HEK293 (cell line): ENCODE measurements around the gene HOXA10.

Experiments used
- CTCF ChIA-PET: fragments of 350-600 bp; formaldehyde crosslinking; extraction: SDS; loops from one replicate; lab custom pipeline; 2021; ENCODE audit warnings: antibody characterized with exemption; lab: Yijun Ruan, JAX
- POLR2A ChIA-PET: fragments of 300-600 bp; formaldehyde crosslinking; extraction: SDS; loops from one replicate; lab custom pipeline; 2020; ENCODE audit warnings: antibody characterized with exemption, inconsistent platforms; lab: Yijun Ruan, JAX
- H3K27ac ChIP-seq: fragments of 200-500 bp; sonication (Bioruptor generic); 2 replicates; pipeline ENCODE4 v1.5.1; 2014; ENCODE audit warnings: low read depth, low read length, control low read depth, inconsistent platforms; ENCODE audit errors: extremely low read depth
- H3K36me3 ChIP-seq, 2 experiments: fragments of 200-500 bp in 1 of 2; sonication (Bioruptor generic) in 1 of 2; 1 replicate in 1 of 2; 2 replicates in 1 of 2; pipeline ENCODE4 v1.5.1; 2014 to 2017; ENCODE audit warnings: inconsistent platforms in 2 of 2, low read length in 2 of 2; ENCODE audit not compliant: control insufficient read depth in 2 of 2, insufficient read depth in 1 of 2
- H3K4me1 ChIP-seq: fragments of 200-500 bp; sonication (Bioruptor generic); 2 replicates; pipeline ENCODE4 v1.5.1; 2014; ENCODE audit warnings: mild to moderate bottlenecking, low read length, inconsistent platforms; ENCODE audit not compliant: control insufficient read depth, insufficient read depth
- H3K4me3 ChIP-seq: 2 replicates; pipeline ENCODE4 v1.5.1; 2011; ENCODE audit warnings: low read depth, mild to moderate bottlenecking, control low read depth, low read length, moderate library complexity
- H3K9me3 ChIP-seq: fragments of 200-500 bp; sonication (Bioruptor generic); 2 replicates; pipeline ENCODE4 v1.5.1; 2014; ENCODE audit warnings: low read depth, low read length, inconsistent platforms; ENCODE audit not compliant: control insufficient read depth, insufficient read depth
- KLF9 ChIP-seq: fragments of 450-650 bp; formaldehyde crosslinking; IDR thresholded peaks from 2 replicates; pipeline ENCODE4 v1.5.1; 2016; ENCODE audit warnings: missing biosample characterization, missing genetic modification characterization, low read depth
- PRDM10 ChIP-seq: fragments of 450-650 bp; formaldehyde crosslinking; IDR thresholded peaks from 2 replicates; pipeline ENCODE4 v1.5.1; 2016; ENCODE audit warnings: missing biosample characterization, missing genetic modification characterization
- PRDM6 ChIP-seq: fragments of 450-650 bp; formaldehyde crosslinking; IDR thresholded peaks from 2 replicates; pipeline ENCODE4 v1.5.1; 2017; ENCODE audit warnings: missing biosample characterization, missing genetic modification characterization
- SP2 ChIP-seq: fragments of 450-650 bp; formaldehyde crosslinking; IDR thresholded peaks from 2 replicates; pipeline ENCODE4 v1.5.1; 2016; ENCODE audit warnings: missing biosample characterization, missing genetic modification characterization
- ZBTB11 ChIP-seq: fragments of 450-650 bp; formaldehyde crosslinking; conservative IDR thresholded peaks from 2 replicates; pipeline ENCODE4 v1.5.1; 2016; ENCODE audit warnings: low read depth, missing biosample characterization, missing genetic modification characterization
- ZBTB21 ChIP-seq: fragments of 450-650 bp; formaldehyde crosslinking; IDR thresholded peaks from 2 replicates; pipeline ENCODE4 v1.5.1; 2017; ENCODE audit warnings: missing biosample characterization, missing genetic modification characterization
- ZNF19 ChIP-seq: fragments of 450-650 bp; formaldehyde crosslinking; IDR thresholded peaks from 2 replicates; pipeline ENCODE4; 2016; ENCODE audit warnings: missing biosample characterization, missing genetic modification characterization, low read depth
- ZNF214 ChIP-seq: fragments of 450-650 bp; formaldehyde crosslinking; IDR thresholded peaks from 2 replicates; pipeline ENCODE4 v1.5.1; 2017; ENCODE audit warnings: missing biosample characterization, mild to moderate bottlenecking, missing genetic modification characterization, borderline replicate concordance
- ZNF23 ChIP-seq: fragments of 450-650 bp; formaldehyde crosslinking; IDR thresholded peaks from 2 replicates; pipeline ENCODE4 v1.5.1; 2016; ENCODE audit warnings: missing biosample characterization, missing genetic modification characterization, borderline replicate concordance
- ZNF624 ChIP-seq: fragments of 450-650 bp; formaldehyde crosslinking; IDR thresholded peaks from 2 replicates; pipeline ENCODE4 v1.5.1; 2017; ENCODE audit warnings: missing biosample characterization, missing genetic modification characterization
- ZNF626 ChIP-seq: fragments of 450-650 bp; sonication (Bioruptor Pico); formaldehyde crosslinking; IDR thresholded peaks from 2 replicates; pipeline ENCODE4 v1.5.1; 2018; ENCODE audit warnings: missing biosample characterization, missing genetic modification characterization, inconsistent platforms
- ZNF677 ChIP-seq: fragments of 450-650 bp; IDR thresholded peaks from 2 replicates; pipeline ENCODE4 v1.5.0; 2018; ENCODE audit warnings: missing biosample characterization, mild to moderate bottlenecking, missing genetic modification characterization, moderate library complexity
- ZSCAN23 ChIP-seq: fragments of 450-650 bp; formaldehyde crosslinking; IDR thresholded peaks from 2 replicates; pipeline ENCODE4 v1.5.1; 2016; ENCODE audit warnings: missing biosample characterization, missing genetic modification characterization
- TF ChIP-seq, protein P1 (sequence below): fragments of 450-650 bp; formaldehyde crosslinking; IDR thresholded peaks from 2 replicates; pipeline ENCODE4 v1.5.1; 2017; ENCODE audit warnings: missing biosample characterization, missing genetic modification characterization
- TF ChIP-seq, protein P2 (sequence below): fragments of 450-650 bp; formaldehyde crosslinking; IDR thresholded peaks from 2 replicates; pipeline ENCODE4 v1.5.1; 2016; ENCODE audit warnings: missing biosample characterization, missing genetic modification characterization
- TF ChIP-seq, protein P3 (sequence below): fragments of 450-650 bp; formaldehyde crosslinking; IDR thresholded peaks from 2 replicates; pipeline ENCODE4 v1.5.1; 2016; ENCODE audit warnings: missing biosample characterization, missing genetic modification characterization

HOXA10 gene

GRCh38 chr7:27123477-27124053 lies 50.6 kb downstream of the HOXA10 start:
- ChIA-PET POLR2A (interaction anchor here (1.0 kb wide), 1 partner anchor 27 kb away, joined by 4 read pairs; no protein-coding TSS in a partner anchor), CTCF (interaction anchor here (0.5 kb wide), 1 partner anchor 262 kb away, joined by 6 read pairs; no protein-coding TSS in a partner anchor)
- H3K27ac ChIP-seq = no peak overlapping the region
- peaks cover 44% of the 10 kb centered on the region for H3K4me1 ChIP-seq
- TF ChIP-seq ZBTB11 (tag by site-specific recombination) (no peak), ZNF626 (tag by site-specific recombination) (no peak), PRDM10 (no peak), ZNF23 (no peak), ZNF624 (no peak), PRDM6 (tag by site-specific recombination) (no peak), KLF9 (tag by site-specific recombination) (no peak), ZNF214 (tag by site-specific recombination) (no peak), ZNF677 (tag by site-specific recombination) (no peak), ZSCAN23 (tag by site-specific recombination) (no peak), SP2 (tag by site-specific recombination) (no peak), ZNF19 (tag by site-specific recombination) (no peak), ZBTB21 (no peak)
- TF ChIP-seq, protein P1, sequence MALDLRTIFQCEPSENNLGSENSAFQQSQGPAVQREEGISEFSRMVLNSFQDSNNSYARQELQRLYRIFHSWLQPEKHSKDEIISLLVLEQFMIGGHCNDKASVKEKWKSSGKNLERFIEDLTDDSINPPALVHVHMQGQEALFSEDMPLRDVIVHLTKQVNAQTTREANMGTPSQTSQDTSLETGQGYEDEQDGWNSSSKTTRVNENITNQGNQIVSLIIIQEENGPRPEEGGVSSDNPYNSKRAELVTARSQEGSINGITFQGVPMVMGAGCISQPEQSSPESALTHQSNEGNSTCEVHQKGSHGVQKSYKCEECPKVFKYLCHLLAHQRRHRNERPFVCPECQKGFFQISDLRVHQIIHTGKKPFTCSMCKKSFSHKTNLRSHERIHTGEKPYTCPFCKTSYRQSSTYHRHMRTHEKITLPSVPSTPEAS = no peak
- TF ChIP-seq, protein P2, sequence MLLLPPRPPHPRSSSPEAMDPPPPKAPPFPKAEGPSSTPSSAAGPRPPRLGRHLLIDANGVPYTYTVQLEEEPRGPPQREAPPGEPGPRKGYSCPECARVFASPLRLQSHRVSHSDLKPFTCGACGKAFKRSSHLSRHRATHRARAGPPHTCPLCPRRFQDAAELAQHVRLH (tag by site-specific recombination) = no peak
- TF ChIP-seq, protein P3, sequence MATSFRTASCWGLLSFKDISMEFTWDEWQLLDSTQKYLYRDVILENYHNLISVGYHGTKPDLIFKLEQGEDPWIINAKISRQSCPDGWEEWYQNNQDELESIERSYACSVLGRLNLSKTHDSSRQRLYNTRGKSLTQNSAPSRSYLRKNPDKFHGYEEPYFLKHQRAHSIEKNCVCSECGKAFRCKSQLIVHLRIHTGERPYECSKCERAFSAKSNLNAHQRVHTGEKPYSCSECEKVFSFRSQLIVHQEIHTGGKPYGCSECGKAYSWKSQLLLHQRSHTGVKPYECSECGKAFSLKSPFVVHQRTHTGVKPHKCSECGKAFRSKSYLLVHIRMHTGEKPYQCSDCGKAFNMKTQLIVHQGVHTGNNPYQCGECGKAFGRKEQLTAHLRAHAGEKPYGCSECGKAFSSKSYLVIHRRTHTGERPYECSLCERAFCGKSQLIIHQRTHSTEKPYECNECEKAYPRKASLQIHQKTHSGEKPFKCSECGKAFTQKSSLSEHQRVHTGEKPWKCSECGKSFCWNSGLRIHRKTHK (tag by site-specific recombination) = no peak
- no peak overlapping the region for H3K4me3 ChIP-seq
- peaks cover 0 to 25% of the 10 kb centered on the region in 2 experiments; a peak in 1 of 3 replicates for H3K36me3 ChIP-seq
- no peaks in the 10 kb centered on the region for H3K9me3 ChIP-seq
